GM10248 (cell line): Measurements from ENCODE around the gene PHLPP1.

Experiments used
- CTCF ChIA-PET: fragments of 300-600 bp; sonication (Branson Sonifier 250); formaldehyde crosslinking; extraction: SDS; loops from one replicate; lab custom pipeline; 2021; ENCODE audit warnings: antibody characterized with exemption; lab: Yijun Ruan, JAX
- POLR2A ChIA-PET: fragments of 350-650 bp; sonication (Branson Sonifier 250); formaldehyde crosslinking; extraction: SDS; loops from one replicate; lab custom pipeline; 2020; ENCODE audit warnings: antibody characterized with exemption; lab: Yijun Ruan, JAX
- DNase-seq: peaks from one replicate; pipeline ENCODE4 v3.0.0; 2012; ENCODE audit errors: extremely low spot score
- CTCF ChIP-seq: IDR thresholded peaks from 2 replicates; pipeline ENCODE4 v1.5.1; 2012; ENCODE audit warnings: mild to moderate bottlenecking, low read depth; ENCODE audit errors: extremely low read depth, missing control alignments, control extremely low read depth

PHLPP1 gene

DNA sequence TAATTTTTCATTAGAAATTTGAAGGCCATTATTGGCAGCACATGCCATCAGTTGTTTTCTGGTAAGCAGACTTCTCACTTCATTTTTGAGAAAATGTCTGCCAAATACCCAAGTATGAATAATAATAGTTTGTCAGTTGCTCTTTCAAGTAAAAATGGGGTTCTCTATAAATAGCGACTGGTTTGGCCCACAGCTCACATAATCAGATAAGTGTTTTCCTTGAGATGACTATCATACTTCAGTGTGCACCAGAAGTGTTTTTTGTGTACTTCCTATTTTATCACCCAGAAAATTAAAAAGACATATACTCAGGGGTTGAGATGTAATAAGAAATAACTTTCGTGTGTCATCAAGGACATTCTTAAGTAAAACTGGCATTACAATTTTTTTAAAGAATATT is 147.1 kb downstream of the PHLPP1 start:
- DNase-seq, result no peak
- ChIA-PET CTCF (no interaction called here), POLR2A (no interaction called here)
- no peak for TF ChIP-seq CTCF

- TF ChIP-seq CTCF, result no peak
- ChIA-PET POLR2A (no interaction called here), CTCF (no interaction called here)
- no peak for DNase-seq
Observed at GRCh38 chr18:62863579-62864001, 148.2 kb downstream of the PHLPP1 start.

DNA sequence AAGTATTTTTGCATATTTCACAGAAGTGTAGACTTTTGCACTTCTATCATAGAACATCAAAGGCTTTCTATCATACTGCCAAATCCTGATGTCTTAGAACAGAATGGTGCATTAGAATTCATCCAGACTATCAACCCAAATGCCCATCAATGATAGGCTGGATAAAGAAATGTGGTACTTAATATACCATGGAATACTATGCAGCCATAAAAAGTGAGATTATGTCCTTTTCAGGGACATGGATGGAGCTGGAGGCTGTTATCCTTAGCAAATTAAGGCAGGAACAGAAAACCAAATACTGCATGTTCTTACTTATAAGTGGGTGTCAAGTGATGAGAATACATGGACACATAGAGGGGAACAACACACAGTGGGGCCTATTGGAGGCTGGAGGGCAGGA is 150.2 kb downstream of the PHLPP1 start:
- no peak for TF ChIP-seq CTCF
- ChIA-PET CTCF (interaction anchor here (1.0 to 1.6 kb wide), 6 partner anchors 9 to 37 kb away, joined by 3 to 5 read pairs (median 3); no protein-coding TSS in a partner anchor), POLR2A (no interaction called here)
- DNase-seq, result no peak

DNA sequence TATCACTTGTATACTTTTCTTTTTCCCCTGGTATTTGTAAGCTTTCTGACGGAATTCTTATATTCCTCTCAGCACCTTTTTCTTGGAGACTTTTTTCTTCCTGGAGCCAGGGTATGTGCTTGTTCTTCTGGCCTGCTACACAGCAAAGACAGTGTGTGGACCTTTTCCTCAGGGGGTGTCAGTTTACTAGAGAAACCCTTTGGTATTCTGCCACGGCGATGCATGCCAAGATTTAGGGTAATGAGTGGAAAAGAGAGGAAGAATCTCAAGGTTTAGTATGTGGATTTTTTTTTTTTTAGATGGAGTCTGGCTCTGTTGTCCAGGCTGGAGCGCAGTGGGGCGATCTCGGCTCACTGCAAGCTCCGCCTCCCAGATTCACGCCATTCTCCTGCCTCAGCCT is 152.2 kb downstream of the PHLPP1 start:
- no peak for TF ChIP-seq CTCF
- ChIA-PET POLR2A (no interaction called here), CTCF (interaction anchor here (1.1 to 1.7 kb wide), 3 partner anchors 12 to 110 kb away, joined by 3 to 7 read pairs (median 3); no protein-coding TSS in a partner anchor)
- DNase-seq, result no peak

DNA sequence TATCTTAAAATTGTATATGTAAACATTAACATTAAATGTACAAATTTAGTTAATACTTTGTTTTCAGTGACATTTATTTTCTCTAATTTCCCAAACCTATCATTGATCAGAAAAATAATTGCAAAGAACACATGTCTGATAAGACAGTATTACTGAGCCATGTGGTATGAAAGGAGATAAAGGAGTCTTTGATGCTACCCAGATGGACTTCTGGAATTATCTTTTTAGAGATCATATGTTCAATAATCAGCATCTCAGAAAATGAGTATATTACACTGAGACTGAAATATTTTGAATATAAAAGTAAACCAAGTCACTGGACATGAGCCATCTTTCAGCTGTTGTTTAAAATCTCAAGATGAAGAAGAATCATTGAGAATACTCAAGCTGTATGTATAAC is 153.3 kb downstream of the PHLPP1 start:
- POLR2A ChIA-PET, result no interaction called here

GRCh38 chr18:62870643-62871042 is 155.3 kb downstream of the PHLPP1 start:
- no peak for TF ChIP-seq CTCF
- DNase-seq, result no peak
- ChIA-PET POLR2A (no interaction called here), CTCF (interaction anchor here (0.9 kb wide), 1 partner anchor 87 kb away, joined by 4 read pairs; no protein-coding TSS in a partner anchor)

More for the DNA sequence above, 153.3 kb downstream of the PHLPP1 start:
- CTCF ChIA-PET, result no interaction called here
- no peak for DNase-seq
- no peak for TF ChIP-seq CTCF

DNA sequence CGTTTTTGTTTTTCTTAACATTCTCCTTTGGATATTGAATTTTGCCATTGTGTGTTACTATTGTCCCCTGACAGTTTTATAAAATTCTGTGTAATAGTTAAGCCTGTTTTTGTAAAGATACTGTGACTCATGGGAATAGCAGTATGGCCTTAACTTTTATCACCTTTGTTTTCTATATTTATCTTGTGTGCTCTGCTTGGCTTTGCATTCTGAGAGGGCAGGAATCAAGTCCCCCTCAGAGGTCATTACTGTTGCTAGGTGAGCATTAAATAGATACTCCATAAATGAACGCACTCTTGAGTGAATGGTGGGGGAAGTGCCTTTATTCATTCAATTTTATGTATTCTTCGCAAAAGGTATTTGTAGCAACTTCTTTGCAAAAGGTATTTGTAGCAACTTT is 160.0 kb downstream of the PHLPP1 start:
- no peak for DNase-seq
- ChIA-PET CTCF (interaction anchor here (1.6 kb wide), 1 partner anchor 10 kb away, joined by 5 read pairs; no protein-coding TSS in a partner anchor), POLR2A (no interaction called here)
- no peak for TF ChIP-seq CTCF
